Measurements from ENCODE around the gene P4HA2. TPM values are rescaled to one million over a fixed set of nuclear protein-coding genes. Genes with fewer than 3 reads are reported as not detected.

The P4HA2 gene
- total and polyA plus RNA-seq, 2 of the 13 experiments (the other 11 are each of a cell fraction or from before 2014, with no cell fraction given), result 37.7 to 126 TPM

DNA sequence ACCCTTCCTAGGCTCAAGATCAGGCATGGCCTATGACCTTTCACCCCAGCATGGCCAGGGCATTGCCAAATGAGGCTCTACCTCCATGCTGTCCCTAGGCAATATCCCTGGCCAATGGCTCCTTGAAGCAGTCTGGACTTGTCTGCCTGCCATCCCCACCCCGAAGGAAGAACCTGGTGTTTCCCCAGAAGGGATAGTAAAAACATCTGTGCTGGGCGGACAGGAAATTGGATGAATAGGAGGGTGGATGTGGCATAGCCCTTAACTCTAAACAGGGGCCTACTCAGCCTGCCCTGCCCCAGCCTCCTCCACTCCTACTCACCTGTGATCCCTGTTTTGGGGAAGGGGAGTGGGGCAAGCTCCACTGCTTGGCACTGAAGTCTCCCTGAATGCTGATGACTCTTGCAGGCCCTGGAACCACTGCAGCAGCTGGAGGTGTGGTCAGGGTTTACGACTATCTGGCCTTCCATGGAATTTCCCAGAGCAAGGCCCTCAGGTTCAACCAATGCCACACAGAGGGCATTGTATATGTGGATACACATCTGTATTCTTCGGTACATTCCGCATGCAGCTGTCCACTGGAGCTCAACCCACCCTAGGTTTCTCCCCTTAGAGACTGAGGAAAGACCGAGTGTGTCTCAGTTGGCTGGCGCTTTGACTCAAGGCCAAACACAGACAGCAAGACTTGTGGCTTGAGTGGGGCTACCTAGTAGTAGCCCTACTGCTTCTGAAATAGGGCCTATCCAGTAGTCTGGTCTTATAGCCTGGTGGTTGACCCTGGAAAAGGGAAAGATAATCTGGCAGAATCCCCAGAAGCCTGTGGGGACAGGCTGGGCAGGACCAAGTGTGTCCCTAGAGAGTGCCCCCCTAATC lies 6.4 kb upstream of the P4HA2 start:
- no peak overlapping the region for H3K4me2 ChIP-seq (ENCODE audit: low read depth, low read length)
- CTCF ChIA-PET (ENCODE audit: low intra/inter-chr PET ratio, low total read pairs), result no interaction called here
- POLR2A ChIA-PET, result no interaction called here
- no peaks in the 10 kb centered on the region for H3K36me3 ChIP-seq (replicated peaks in 1 of 2; ENCODE audit: control insufficient read depth in 1 of 2, insufficient read depth in 2 of 2, low read length in 2 of 2)
- 64% methylated on average over 6 of the region's 7 CpGs for WGBS (ENCODE audit: low lambda C conversion rate)
- no peak overlapping the region for H2AFZ ChIP-seq (ENCODE audit: low read length)
- H4K20me1 ChIP-seq (ENCODE audit: insufficient read depth, low read length), result no peaks in the 10 kb centered on the region
- no peak overlapping the region for H3K9ac ChIP-seq (ENCODE audit: insufficient read depth, low read depth, low read length)
- in situ Hi-C loops (cut with HindIII; ENCODE audit: extremely low pct_ligation_motif_present, low pct_unique_long_range_greater_than_20kb) (no loop called here), intact Hi-C loops (cut with micrococcal nuclease; ENCODE audit: unreplicated experiment) (no loop called here)
- no peak for FAIRE-seq
- H3K4me1 ChIP-seq (ENCODE audit: insufficient read depth, low read length), result peaks cover 1% of the 10 kb centered on the region
- BruUV-seq (replicated peaks), result no TSS peak
- peaks cover 0 to 6% of the 10 kb centered on the region in 2 experiments; a peak in 3 of 5 replicates for H3K27me3 ChIP-seq (ENCODE audit: control insufficient read depth in 1 of 2, insufficient read depth in 2 of 2, low read length in 2 of 2)
- no peaks in the 10 kb centered on the region for H3K79me2 ChIP-seq (ENCODE audit: insufficient read depth, low read length)
- no peak overlapping the region for H3K4me3 ChIP-seq (replicated peaks in 1 of 3; ENCODE audit: insufficient read depth in 1 of 3, low read depth in 2 of 3, low read length in 3 of 3)
- no peak for ATAC-seq
- H3K27ac ChIP-seq (ENCODE audit: extremely low read length, insufficient read depth, low read length), result no peak overlapping the region
- no peak for DNase-seq (ENCODE audit: low spot score)
- no peaks in the 10 kb centered on the region for H3K9me3 ChIP-seq (ENCODE audit: low read length)
- no peak for TF ChIP-seq POLR2AphosphoS5 (IDR thresholded peaks at IDR 0.05; ENCODE audit: low read depth, low read length)
- no peak for TF ChIP-seq HMGA1 (CRISPR knock-in tag; conservative IDR thresholded peaks at IDR 0.05)
- no peak for TF ChIP-seq ZEB1 (IDR thresholded peaks at IDR 0.05; ENCODE audit: insufficient replicate concordance, low read depth)
- no peak for TF ChIP-seq ZSCAN29 (CRISPR knock-in tag; conservative IDR thresholded peaks at IDR 0.05)
- TF ChIP-seq ZNF251 (CRISPR knock-in tag; IDR thresholded peaks at IDR 0.05), result no peak
- TF ChIP-seq ZNF883 (CRISPR knock-in tag; IDR thresholded peaks at IDR 0.05; ENCODE audit: not compliant biosample characterization), result no peak
- no peak for TF ChIP-seq HDAC2 (CRISPR knock-in tag; IDR thresholded peaks at IDR 0.05)
- TF ChIP-seq, protein P1, sequence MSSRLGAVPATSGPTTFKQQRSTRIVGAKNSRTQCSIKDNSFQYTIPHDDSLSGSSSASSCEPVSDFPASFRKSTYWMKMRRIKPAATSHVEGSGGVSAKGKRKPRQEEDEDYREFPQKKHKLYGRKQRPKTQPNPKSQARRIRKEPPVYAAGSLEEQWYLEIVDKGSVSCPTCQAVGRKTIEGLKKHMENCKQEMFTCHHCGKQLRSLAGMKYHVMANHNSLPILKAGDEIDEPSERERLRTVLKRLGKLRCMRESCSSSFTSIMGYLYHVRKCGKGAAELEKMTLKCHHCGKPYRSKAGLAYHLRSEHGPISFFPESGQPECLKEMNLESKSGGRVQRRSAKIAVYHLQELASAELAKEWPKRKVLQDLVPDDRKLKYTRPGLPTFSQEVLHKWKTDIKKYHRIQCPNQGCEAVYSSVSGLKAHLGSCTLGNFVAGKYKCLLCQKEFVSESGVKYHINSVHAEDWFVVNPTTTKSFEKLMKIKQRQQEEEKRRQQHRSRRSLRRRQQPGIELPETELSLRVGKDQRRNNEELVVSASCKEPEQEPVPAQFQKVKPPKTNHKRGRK (CRISPR knock-in tag; IDR thresholded peaks at IDR 0.05), result no peak
- no peak for TF ChIP-seq NRL (CRISPR knock-in tag; IDR thresholded peaks at IDR 0.05; ENCODE audit: borderline replicate concordance)
- TF ChIP-seq NFKBIZ (CRISPR knock-in tag; IDR thresholded peaks at IDR 0.05), result no peak
- TF ChIP-seq ZC3H4 (CRISPR knock-in tag; IDR thresholded peaks at IDR 0.05; ENCODE audit: borderline replicate concordance), result no peak
- TF ChIP-seq, protein P2, sequence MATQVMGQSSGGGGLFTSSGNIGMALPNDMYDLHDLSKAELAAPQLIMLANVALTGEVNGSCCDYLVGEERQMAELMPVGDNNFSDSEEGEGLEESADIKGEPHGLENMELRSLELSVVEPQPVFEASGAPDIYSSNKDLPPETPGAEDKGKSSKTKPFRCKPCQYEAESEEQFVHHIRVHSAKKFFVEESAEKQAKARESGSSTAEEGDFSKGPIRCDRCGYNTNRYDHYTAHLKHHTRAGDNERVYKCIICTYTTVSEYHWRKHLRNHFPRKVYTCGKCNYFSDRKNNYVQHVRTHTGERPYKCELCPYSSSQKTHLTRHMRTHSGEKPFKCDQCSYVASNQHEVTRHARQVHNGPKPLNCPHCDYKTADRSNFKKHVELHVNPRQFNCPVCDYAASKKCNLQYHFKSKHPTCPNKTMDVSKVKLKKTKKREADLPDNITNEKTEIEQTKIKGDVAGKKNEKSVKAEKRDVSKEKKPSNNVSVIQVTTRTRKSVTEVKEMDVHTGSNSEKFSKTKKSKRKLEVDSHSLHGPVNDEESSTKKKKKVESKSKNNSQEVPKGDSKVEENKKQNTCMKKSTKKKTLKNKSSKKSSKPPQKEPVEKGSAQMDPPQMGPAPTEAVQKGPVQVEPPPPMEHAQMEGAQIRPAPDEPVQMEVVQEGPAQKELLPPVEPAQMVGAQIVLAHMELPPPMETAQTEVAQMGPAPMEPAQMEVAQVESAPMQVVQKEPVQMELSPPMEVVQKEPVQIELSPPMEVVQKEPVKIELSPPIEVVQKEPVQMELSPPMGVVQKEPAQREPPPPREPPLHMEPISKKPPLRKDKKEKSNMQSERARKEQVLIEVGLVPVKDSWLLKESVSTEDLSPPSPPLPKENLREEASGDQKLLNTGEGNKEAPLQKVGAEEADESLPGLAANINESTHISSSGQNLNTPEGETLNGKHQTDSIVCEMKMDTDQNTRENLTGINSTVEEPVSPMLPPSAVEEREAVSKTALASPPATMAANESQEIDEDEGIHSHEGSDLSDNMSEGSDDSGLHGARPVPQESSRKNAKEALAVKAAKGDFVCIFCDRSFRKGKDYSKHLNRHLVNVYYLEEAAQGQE (IDR thresholded peaks at IDR 0.05; ENCODE audit: borderline replicate concordance in 1 of 2, low read depth in 1 of 2, low read length in 2 of 2), result no peak
- TF ChIP-seq ZNF878 (CRISPR knock-in tag; IDR thresholded peaks at IDR 0.05), result no peak
- TF ChIP-seq DNMT3B (CRISPR knock-in tag; conservative IDR thresholded peaks at IDR 0.05), result no peak
